Keratinocyte (primary cell): ENCODE results near the gene SLC12A6. TPM values are rescaled to one million over a fixed set of nuclear protein-coding genes. Genes with fewer than 3 reads are reported as not detected.

ENCODE experiments used
- DNase-seq: peaks from one replicate; pipeline ENCODE4 v3.0.0-alpha.2; 2011; ENCODE audit warnings: low read depth, missing footprints, low spot score
- FAIRE-seq: peaks from 2 replicates; lab custom pipeline; 2011; peaks lifted over from hg19 to GRCh38; lab: Jason Lieb, UNC
- H2AFZ ChIP-seq: 2 replicates; pipeline ENCODE4 v1.6.0; 2012; ENCODE audit warnings: low read length, control low read depth, inconsistent platforms; ENCODE audit not compliant: control insufficient read depth
- H3K27ac ChIP-seq: 2 replicates; pipeline ENCODE4 v1.5.1; 2011; ENCODE audit warnings: low read length; ENCODE audit not compliant: control insufficient read depth, insufficient read depth
- H3K27me3 ChIP-seq: 3 replicates; pipeline ENCODE4 v1.6.0; 2011; ENCODE audit warnings: low read length; ENCODE audit not compliant: control insufficient read depth, insufficient read depth; ENCODE audit errors: extremely low read depth
- H3K36me3 ChIP-seq, 2 experiments: 2 replicates in 1 of 2; 3 replicates in 1 of 2; pipeline ENCODE4 v1.5.1; 2011; ENCODE audit warnings: low read length in 2 of 2, mild to moderate bottlenecking in 1 of 2; ENCODE audit not compliant: control insufficient read depth in 2 of 2, insufficient read depth in 2 of 2; ENCODE audit errors: extremely low read depth in 1 of 2
- H3K4me1 ChIP-seq: 3 replicates; pipeline ENCODE4 v1.5.1; 2011; ENCODE audit warnings: low read length; ENCODE audit not compliant: control insufficient read depth, insufficient read depth; ENCODE audit errors: extremely low read depth
- H3K4me2 ChIP-seq: 3 replicates; pipeline ENCODE4 v1.6.0; 2011; ENCODE audit warnings: low read depth, low read length; ENCODE audit not compliant: control insufficient read depth, insufficient read depth; ENCODE audit errors: extremely low read depth
- H3K4me3 ChIP-seq, 3 experiments: fragments of 200-600 bp in 1 of 3; sonication (generic) in 1 of 3; 2 replicates in 2 of 3; 3 replicates in 1 of 3; pipeline ENCODE4 v1.5.1; 2011 to 2016; ENCODE audit warnings: low read length in 3 of 3, mild to moderate bottlenecking in 3 of 3, control low read depth in 2 of 3, inconsistent platforms in 1 of 3, low read depth in 1 of 3, mixed read lengths in 1 of 3, mixed run types in 1 of 3, moderate library complexity in 1 of 3; ENCODE audit not compliant: control insufficient read depth in 2 of 3, insufficient read depth in 2 of 3; ENCODE audit errors: extremely low read depth in 1 of 3
- H3K79me2 ChIP-seq: 2 replicates; pipeline ENCODE4 v1.6.0; 2012; ENCODE audit warnings: low read length; ENCODE audit not compliant: control insufficient read depth, insufficient read depth
- H3K9ac ChIP-seq: 3 replicates; pipeline ENCODE4 v1.6.0; 2011; ENCODE audit warnings: low read length; ENCODE audit not compliant: control insufficient read depth, insufficient read depth; ENCODE audit errors: extremely low read depth
- H3K9me1 ChIP-seq: 3 replicates; pipeline ENCODE4 v1.6.0; 2011; ENCODE audit warnings: low read length; ENCODE audit not compliant: control insufficient read depth, insufficient read depth; ENCODE audit errors: extremely low read depth
- H3K9me3 ChIP-seq: 2 replicates; pipeline ENCODE4 v1.5.1; 2012; ENCODE audit warnings: low read depth, low read length; ENCODE audit not compliant: control insufficient read depth
- H4K20me1 ChIP-seq: 3 replicates; pipeline ENCODE4 v1.6.0; 2011; ENCODE audit warnings: low read length; ENCODE audit not compliant: control insufficient read depth, insufficient read depth; ENCODE audit errors: extremely low read depth
- EZH2 ChIP-seq: IDR thresholded peaks from one replicate; pipeline ENCODE4 v1.6.1; 2012; ENCODE audit warnings: inconsistent platforms, mild to moderate bottlenecking, low read length, moderate library complexity
- dilution Hi-C: fragments of 300-500 bp; cut with MboI; formaldehyde crosslinking; loops from one replicate; pipeline ENCODE4 v1.7.0; 2020; ENCODE audit warnings: low sequenced_read_pairs; ENCODE audit not compliant: extremely low pct_ligation_motif_present
- polyA plus RNA-seq, 5 experiments: library from polyadenylated mRNA; depleted of rRNA in 3 of 5; stranded (reverse) in 3 of 5; stranded (forward) in 1 of 5; unstranded in 1 of 5; fragments of >200 nt; gene quantifications; 1 replicate in 1 of 5; 2 replicates in 3 of 5; 3 replicates in 1 of 5; pipeline versions ENCODE4 v1.2.1 to v1.2.3, GENCODE V29; 2011 to 2012; ENCODE audit warnings: missing spikeins in 2 of 5, low read depth in 1 of 5, low replicate concordance in 1 of 5
- TF ChIP-seq, protein P1 (sequence below), 3 experiments: IDR thresholded peaks in 1 of 3; conservative IDR thresholded peaks in 1 of 3; optimal IDR thresholded peaks in 1 of 3; 2 replicates in 2 of 3; 3 replicates in 1 of 3; pipeline versions ENCODE3 to v1.5.1; 2011; ENCODE audit warnings: low read length in 3 of 3, mild to moderate bottlenecking in 3 of 3, moderate library complexity in 2 of 3, control low read depth in 1 of 3, inconsistent platforms in 1 of 3; ENCODE audit not compliant: insufficient read depth in 2 of 3; ENCODE audit errors: extremely low read depth in 1 of 3

Gene SLC12A6
- polyA plus RNA-seq, 1 donor (not counting 4 experiments of a cell fraction or from before 2014, with no cell fraction given): 24.3 TPM

DNA sequence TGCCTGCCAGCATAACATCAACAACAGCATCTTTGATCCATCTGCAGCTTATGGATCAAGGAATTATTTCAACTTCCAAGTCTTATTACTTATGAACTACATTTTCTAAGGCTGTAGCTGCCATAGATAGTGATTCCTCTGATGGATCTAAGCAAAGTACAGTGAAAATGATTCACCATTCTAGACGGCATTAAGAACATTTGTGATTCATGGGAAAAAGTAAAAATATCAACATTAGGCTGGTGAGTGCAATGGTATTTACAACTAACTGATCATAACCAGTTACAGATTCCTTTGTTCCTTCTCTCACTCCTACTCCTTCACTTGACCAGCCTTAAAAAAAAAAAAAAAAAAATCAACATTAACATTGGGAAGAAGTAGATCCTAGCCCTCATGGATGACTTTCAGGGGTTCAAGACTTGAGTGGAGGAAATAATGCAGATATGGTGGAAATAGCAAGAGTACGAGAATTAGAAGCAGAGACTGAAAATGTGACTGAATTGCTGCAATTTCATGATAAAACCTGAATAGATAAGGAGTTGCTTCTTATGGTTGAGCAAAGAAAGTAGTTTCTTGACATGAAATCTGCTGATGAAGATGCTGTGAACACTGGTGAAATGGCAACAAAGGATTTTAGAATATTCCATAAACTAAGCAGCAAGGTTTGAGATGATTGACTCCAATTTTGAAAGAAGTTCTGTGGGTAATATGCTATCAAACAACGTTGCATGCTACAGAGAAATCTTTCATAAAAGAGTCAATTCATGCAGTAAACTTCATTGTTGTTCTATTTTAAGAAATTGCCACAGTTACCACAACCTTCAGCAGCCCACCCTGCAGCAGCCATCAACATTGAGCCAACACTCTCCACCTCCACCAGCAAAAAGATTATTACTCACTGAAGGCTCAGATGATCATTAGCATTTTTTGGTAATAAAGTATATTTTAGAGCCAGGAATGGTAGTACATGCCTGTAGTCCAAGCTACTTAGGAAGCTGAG, 22.8 kb downstream of the SLC12A6 start:
- Histone ChIP-seq H3K79me2 (peaks cover 3% of the 10 kb centered on the region), H3K9me1 (no peaks in the 10 kb centered on the region), H3K9me3 (no peaks in the 10 kb centered on the region), H3K9ac (no peak overlapping the region), H3K27me3 (no peaks in the 10 kb centered on the region), H3K36me3 (no peaks in the 10 kb centered on the region), H3K4me1 (peaks cover 5% of the 10 kb centered on the region), H3K27ac (no peak overlapping the region), H2AFZ (no peak overlapping the region), H4K20me1 (no peaks in the 10 kb centered on the region), H3K4me3 (no peak overlapping the region), H3K4me2 (no peak overlapping the region)
- FAIRE-seq (no peak), DNase-seq (no peak)
- TF ChIP-seq, protein P1, sequence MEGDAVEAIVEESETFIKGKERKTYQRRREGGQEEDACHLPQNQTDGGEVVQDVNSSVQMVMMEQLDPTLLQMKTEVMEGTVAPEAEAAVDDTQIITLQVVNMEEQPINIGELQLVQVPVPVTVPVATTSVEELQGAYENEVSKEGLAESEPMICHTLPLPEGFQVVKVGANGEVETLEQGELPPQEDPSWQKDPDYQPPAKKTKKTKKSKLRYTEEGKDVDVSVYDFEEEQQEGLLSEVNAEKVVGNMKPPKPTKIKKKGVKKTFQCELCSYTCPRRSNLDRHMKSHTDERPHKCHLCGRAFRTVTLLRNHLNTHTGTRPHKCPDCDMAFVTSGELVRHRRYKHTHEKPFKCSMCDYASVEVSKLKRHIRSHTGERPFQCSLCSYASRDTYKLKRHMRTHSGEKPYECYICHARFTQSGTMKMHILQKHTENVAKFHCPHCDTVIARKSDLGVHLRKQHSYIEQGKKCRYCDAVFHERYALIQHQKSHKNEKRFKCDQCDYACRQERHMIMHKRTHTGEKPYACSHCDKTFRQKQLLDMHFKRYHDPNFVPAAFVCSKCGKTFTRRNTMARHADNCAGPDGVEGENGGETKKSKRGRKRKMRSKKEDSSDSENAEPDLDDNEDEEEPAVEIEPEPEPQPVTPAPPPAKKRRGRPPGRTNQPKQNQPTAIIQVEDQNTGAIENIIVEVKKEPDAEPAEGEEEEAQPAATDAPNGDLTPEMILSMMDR (optimal IDR thresholded peaks at IDR 0.05 in 1 of 3, IDR thresholded peaks at IDR 0.05 in 1 of 3, conservative IDR thresholded peaks at IDR 0.05 in 1 of 3; ENCODE audit: extremely low read depth in 1 of 3, insufficient read depth in 2 of 3, low read length in 3 of 3): no peak
- no peak for TF ChIP-seq EZH2
- dilution Hi-C loops: no loop called here

DNA sequence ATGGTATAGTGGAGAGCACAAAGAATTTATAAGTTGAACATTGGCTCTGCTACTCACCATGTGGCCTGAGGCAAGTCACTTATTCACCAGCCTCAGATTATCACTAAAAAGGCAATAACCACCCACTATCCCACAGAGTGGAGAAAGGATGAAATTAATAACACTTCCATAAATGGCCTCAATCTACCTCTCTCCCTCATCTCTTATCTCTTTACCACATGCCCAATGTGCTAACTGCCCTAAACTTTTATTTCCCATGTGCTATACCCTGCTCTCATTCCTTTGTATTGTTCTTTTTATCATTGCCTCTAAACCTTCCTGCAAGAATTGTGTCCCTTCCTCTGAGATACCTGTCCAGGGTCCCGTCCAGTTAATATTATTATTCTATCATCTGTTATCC, 26.0 kb downstream of the SLC12A6 start:
- H3K9ac ChIP-seq: no peak overlapping the region
- no peaks in the 10 kb centered on the region for H3K27me3 ChIP-seq
- H4K20me1 ChIP-seq: no peaks in the 10 kb centered on the region
- H3K27ac ChIP-seq: no peak overlapping the region
- no peak overlapping the region for H2AFZ ChIP-seq
- TF ChIP-seq, protein P1 (optimal IDR thresholded peaks at IDR 0.05 in 1 of 3, IDR thresholded peaks at IDR 0.05 in 1 of 3, conservative IDR thresholded peaks at IDR 0.05 in 1 of 3; ENCODE audit: extremely low read depth in 1 of 3, insufficient read depth in 2 of 3, low read length in 3 of 3): no peak
- no peak for TF ChIP-seq EZH2
- H3K4me2 ChIP-seq: no peak overlapping the region
- no peak for DNase-seq
- no peaks in the 10 kb centered on the region for H3K4me1 ChIP-seq
- H3K9me3 ChIP-seq: no peaks in the 10 kb centered on the region
- H3K4me3 ChIP-seq: no peak overlapping the region
- dilution Hi-C loops: no loop called here
- H3K79me2 ChIP-seq: no peaks in the 10 kb centered on the region
- no peak for FAIRE-seq
- no peaks in the 10 kb centered on the region for H3K36me3 ChIP-seq
- H3K9me1 ChIP-seq: no peaks in the 10 kb centered on the region
